ENCODE results near the gene ITPR1. TPM values are rescaled to one million over a fixed set of nuclear protein-coding genes. Genes with fewer than 3 reads are reported as not detected.

The ITPR1 gene
- total RNA-seq, 1 experiment from 2014 or later, result 13.2 TPM

- no peak for DNase-seq (ENCODE audit: low read depth)
These were observed 225.1 kb downstream of the ITPR1 start for GRCh38 chr3:4718179-4718736.

GRCh38 chr3:4719046-4719501, 225.9 kb downstream of the ITPR1 start:
- peak; percentile 44 for DNase-seq (ENCODE audit: low read depth)

DNA sequence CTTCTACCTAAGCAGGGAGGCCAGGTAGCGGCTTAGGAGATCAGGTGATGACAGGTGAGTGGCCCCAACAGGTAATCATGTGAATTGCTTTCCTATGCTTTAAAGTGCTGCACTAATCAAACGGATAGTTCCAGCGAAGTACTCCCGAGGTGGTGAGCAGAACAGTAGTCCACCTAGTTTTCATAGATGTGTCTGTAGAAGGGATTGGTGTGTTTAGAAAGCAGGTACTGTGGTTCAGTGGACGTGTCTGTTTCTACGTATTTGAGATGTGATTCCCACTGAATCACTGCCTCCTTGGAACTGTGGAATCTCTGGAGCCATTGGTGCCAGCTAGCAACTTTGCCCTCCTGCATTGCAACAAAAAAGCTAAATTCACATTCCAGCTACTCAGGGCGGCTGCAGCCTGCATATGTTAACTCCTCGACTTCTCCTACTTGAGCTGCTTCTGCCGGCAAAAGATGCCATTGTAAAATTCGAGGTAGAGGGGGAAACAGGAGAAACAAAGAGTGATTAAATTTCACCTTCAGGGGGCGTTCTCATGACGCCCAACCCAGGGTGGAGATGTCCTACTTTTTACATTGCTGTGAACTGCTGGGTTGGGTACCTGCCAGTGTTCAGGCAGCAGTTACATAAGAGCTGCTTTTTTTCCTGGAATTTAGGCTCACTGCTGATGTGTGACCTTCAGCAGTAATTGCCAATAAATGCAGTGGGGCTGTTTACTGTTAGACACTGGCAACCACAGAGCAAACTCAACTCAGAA, 227.3 kb downstream of the ITPR1 start:
- DNase-seq (ENCODE audit: low read depth), result peak; percentile 80

DNA sequence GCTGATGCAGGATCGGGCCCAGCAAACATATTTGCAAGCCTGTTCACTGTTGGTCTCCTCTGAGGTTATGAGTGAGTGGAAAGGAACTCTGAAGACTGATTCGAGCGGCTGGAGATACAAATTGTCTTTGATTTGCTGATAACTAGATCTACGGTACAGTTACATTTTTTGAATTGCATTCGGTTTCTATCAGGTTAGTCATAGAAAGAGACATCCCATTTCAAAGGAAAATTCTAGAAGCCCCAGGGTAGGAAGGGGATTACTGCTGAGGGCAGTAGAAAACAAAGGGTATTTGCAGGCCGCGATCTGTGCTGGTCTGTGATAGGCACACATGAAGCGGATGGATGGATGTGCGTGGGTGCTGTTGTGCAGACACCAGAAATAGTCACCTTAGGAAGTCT, 228.4 kb downstream of the ITPR1 start:
- peak; percentile 91 for DNase-seq (ENCODE audit: low read depth)

DNA sequence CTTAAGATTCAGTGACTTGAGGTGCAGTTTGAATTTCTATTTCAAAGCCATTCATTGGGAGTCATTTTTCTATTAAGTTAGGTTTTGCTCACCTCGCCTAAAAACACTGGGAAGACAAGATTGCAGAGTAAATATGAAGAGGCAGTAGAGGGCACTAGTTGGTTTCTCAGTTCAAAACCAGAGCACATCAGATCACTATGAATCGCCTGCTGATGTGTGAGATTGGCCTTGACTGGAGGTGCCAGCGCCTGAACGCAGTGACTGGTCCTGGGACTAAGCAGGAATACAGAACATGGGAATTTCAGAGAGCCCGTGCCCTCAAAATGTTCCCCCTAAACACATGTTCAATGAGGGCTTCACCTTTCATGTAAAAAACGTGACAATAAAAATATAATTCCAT, 229.0 kb downstream of the ITPR1 start:
- DNase-seq (ENCODE audit: low read depth), result peak; percentile 87

GRCh38 chr3:4724051-4724629, 231.0 kb downstream of the ITPR1 start:
- no peak for DNase-seq (ENCODE audit: low read depth)

GRCh38 chr3:4726549-4726948, 233.4 kb downstream of the ITPR1 start:
- peak; percentile 42 for DNase-seq (ENCODE audit: low read depth)

- DNase-seq (ENCODE audit: low read depth), result no peak
These were observed 236.2 kb downstream of the ITPR1 start for GRCh38 chr3:4729061-4729973.

DNA sequence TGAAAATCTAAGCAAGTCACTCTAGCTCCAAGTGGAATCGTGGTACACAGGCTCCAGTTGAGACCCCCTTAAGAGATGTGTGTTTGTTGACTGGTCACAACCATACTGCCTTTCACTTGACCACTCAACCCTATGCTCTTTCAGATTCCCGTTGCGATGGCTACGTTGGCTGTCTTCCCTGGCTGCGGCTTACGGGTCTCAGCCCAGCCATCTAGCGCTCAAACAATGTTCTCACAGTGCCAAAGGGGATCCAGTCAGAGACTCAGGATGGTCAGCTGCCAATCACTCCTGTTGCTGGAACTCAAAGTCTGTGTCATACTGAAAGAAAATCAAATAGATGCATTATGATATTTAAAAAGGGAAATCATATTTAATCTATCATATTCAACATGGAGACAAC, 237.6 kb downstream of the ITPR1 start:
- DNase-seq (ENCODE audit: low read depth), result peak; percentile 79

DNA sequence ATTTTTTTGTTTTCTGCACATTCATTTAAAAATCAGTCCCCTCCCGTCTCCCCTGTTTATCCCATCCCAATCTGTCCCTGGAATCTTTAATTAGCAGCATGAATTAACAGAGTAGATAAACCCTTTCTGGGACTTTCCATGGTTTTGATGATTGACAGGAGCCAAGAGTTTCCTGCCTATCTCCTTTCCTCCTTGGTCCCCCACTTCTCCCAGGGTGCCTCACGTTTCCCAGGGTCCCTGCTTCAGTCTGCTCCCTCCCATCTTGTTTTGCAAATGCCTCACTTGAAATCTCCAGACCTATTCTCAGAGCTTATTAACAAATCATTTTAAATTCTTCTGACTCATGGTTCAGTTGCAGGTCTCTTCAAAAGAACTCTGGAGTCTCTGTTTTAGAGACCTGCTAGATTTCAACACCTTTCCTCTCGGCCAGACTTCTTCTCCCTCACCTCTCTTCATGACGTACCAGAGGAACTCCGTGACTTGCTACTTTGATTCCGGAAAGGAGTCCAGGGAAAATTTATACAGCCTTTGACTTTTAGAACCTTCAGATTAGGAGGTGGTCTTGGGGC, 238.5 kb downstream of the ITPR1 start:
- no peak for DNase-seq (ENCODE audit: low read depth)

- no peak for DNase-seq (ENCODE audit: low read depth)
These were observed 239.8 kb downstream of the ITPR1 start for GRCh38 chr3:4732925-4733324.

DNA sequence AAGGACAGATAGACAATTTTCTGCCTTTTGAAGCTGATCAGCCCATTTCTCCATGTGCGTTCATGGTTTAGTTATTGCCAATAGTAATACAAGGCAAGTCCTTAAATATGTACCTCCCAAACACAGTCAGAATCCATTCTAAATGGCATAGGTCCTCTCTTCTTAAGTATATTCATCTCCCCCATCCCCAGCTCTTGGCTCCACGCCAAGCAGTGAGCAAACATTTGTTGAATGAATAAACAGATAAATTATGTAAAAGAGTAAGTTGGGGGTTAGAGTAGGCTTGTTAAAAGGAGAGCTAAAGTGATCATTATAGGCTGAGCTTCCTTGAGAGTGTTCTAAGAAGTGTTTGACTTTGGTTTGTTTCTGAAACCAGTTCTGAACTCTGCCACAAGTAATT, 241.3 kb downstream of the ITPR1 start:
- DNase-seq (ENCODE audit: low read depth), result no peak

DNA sequence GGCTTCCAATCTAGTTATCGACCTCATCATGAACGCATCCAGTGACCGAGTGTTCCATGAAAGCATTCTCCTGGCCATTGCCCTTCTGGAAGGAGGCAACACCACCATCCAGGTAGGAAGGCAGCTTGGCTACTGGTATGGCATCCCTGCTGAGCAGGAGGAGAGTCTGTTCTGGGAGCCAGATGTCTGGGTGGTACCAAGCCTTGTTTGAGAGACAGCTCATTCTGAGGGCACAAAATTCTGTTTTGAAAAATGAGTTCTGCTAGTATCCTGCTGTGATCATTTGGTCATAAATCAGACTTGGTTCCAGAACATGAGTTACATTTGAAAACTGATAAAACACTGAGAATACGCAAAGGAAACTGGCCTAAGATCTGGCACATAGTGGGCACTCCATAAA, 242.1 kb downstream of the ITPR1 start:
- no peak for DNase-seq (ENCODE audit: low read depth)

DNA sequence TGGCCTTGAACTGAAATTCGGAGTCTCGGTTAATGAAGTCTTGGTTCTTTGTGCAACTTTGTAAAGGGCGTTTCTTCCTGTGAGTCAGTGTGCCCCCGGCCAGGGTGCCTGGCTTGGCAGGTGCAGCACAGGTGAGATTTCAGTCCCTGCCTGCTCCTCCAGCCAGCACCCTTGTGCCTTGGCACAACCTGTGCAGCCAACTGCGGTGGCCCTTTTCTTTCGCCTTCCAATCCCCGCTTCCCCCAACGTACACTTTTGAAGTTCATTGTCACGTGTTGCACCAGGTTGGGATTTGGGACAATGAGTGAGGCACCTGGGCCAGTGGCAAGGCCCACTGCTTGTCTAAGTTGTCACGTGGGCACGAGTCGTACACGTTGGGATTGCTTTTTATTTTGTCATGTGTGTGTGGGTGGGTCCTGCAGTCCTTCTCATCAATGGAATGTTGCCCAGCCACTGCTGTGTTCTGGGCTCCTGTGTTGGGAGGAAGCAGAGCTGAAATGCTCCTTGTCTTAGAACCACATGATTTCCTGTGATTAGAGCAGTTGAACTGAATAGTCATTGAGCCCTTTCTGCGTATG, 243.2 kb downstream of the ITPR1 start:
- DNase-seq (ENCODE audit: low read depth), result peak; percentile 62

GRCh38 chr3:4738737-4739274, 245.7 kb downstream of the ITPR1 start:
- peak; percentile 100 for DNase-seq (ENCODE audit: low read depth)

GRCh38 chr3:4739289-4740236, 246.4 kb downstream of the ITPR1 start:
- no peak for DNase-seq (ENCODE audit: low read depth)

GRCh38 chr3:4740397-4741105, 247.4 kb downstream of the ITPR1 start:
- peak; percentile 63 for DNase-seq (ENCODE audit: low read depth)

DNA sequence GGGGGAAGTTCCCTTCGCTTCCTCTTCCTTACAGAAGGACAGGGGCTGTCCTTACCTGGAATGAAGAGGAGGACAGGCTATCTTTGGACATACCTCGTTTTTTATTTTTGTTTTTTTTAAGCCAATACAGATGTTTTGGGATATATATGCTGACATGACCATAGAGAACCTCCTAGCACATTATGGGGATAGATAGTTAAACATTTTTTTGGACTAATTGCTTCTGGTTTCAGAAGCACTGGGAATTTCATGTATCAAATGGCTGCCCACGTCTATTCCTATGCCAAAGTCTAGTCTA, 247.9 kb downstream of the ITPR1 start:
- DNase-seq (ENCODE audit: low read depth), result no peak
